LHCN-M2 (cell line): ENCODE results near the gene C9. TPM values are rescaled to one million over a fixed set of nuclear protein-coding genes. Genes with fewer than 3 reads are reported as not detected.
"Not testable (repeated sequence)": the region's sequence is repeated elsewhere in the genome, so short reads cannot be mapped to it uniquely, and the experiment has no call there.

Source experiments
- DNase-seq: peaks from one replicate; pipeline ENCODE4 v3.0.0-alpha.2; 2012; ENCODE audit warnings: low read depth
- polyA plus RNA-seq: library from polyadenylated mRNA; unstranded; fragments of >200 nt; gene quantifications from one replicate; pipeline ENCODE4 v1.2.1, GENCODE V29; 2012; ENCODE audit warnings: missing spikeins
- total RNA-seq: library from RNA; depleted of rRNA; stranded (reverse); fragments of >200 nt; gene quantifications from 2 replicates; pipeline ENCODE4 v1.2.3, GENCODE V29; 2014; rRNA removed

C9 gene
- total RNA-seq = not detected in 2 replicates
- 0.02 TPM for polyA plus RNA-seq

- DNase-seq = no peak
Observed at GRCh38 chr5:39364367-39364766, at the start of gene C9. C9 (minus strand) TSS chr5:39364495; CDS start chr5:39364464, 31 bp downstream.

GRCh38 chr5:39413771-39414170, 49.5 kb upstream of the C9 start:
- DNase-seq = no peak

- DNase-seq = no peak
Observed at GRCh38 chr5:39412721-39413394, 48.6 kb upstream of the C9 start.

- DNase-seq = no peak
Observed at GRCh38 chr5:39411985-39412384, 47.7 kb upstream of the C9 start.

- peak; percentile 83 for DNase-seq
Observed at GRCh38 chr5:39411061-39411460, 46.8 kb upstream of the C9 start.

- no peak for DNase-seq
Observed at GRCh38 chr5:39409033-39409432, 44.7 kb upstream of the C9 start.

GRCh38 chr5:39405083-39405843, 41.0 kb upstream of the C9 start:
- no peak for DNase-seq

- DNase-seq = not testable (repeated sequence)
Observed at GRCh38 chr5:39403761-39404160, 39.5 kb upstream of the C9 start.

GRCh38 chr5:39402140-39402539, 37.8 kb upstream of the C9 start:
- not testable (repeated sequence) for DNase-seq

- peak; percentile 23 for DNase-seq
Observed at GRCh38 chr5:39400713-39401578, 36.7 kb upstream of the C9 start.

- peak; percentile 98 for DNase-seq
Observed at GRCh38 chr5:39399135-39400036, 35.1 kb upstream of the C9 start.

GRCh38 chr5:39396843-39397242, 32.5 kb upstream of the C9 start:
- no peak for DNase-seq

- peak; percentile 14 for DNase-seq
Observed at GRCh38 chr5:39395521-39395920, 31.2 kb upstream of the C9 start.

- DNase-seq = peak; percentile 77
Observed at GRCh38 chr5:39394946-39395345, 30.7 kb upstream of the C9 start.

GRCh38 chr5:39390945-39391344, 26.6 kb upstream of the C9 start:
- no peak for DNase-seq

- no peak for DNase-seq
Observed at GRCh38 chr5:39387293-39387692, 23.0 kb upstream of the C9 start.

GRCh38 chr5:39384271-39384670, 20.0 kb upstream of the C9 start:
- DNase-seq = no peak

GRCh38 chr5:39381376-39381775, 17.1 kb upstream of the C9 start:
- no peak for DNase-seq

GRCh38 chr5:39379693-39380092, 15.4 kb upstream of the C9 start:
- DNase-seq = no peak

- DNase-seq = no peak
Observed at GRCh38 chr5:39377613-39378012, 13.3 kb upstream of the C9 start.

- DNase-seq = peak; percentile 59
Observed at GRCh38 chr5:39376293-39376714, 12.0 kb upstream of the C9 start.
